Gastrocnemius medialis (tissue), 4 donors: Measurements from ENCODE around the gene LARP4. TPM values are rescaled to one million over a fixed set of nuclear protein-coding genes. Genes with fewer than 3 reads are reported as not detected.
"Not testable (repeated sequence)": the region's sequence is repeated elsewhere in the genome, so short reads cannot be mapped to it uniquely, and the experiment has no call there.

Source experiments
- ATAC-seq, 2 donors: fragments of 150-250 bp; one replicate each; pipeline ENCODE4 v1.9.1; 2016
- DNase-seq, 2 donors: peaks; one replicate each; pipeline ENCODE4 v3.0.0-alpha.2; 2019
- H3K27ac ChIP-seq, 4 donors: fragments of 200-600 bp; sonication (generic); 1 replicate in 1 of 4; 2 replicates in 3 of 4; pipeline ENCODE4 v1.5.1; 2016 to 2018; ENCODE audit warnings: mild to moderate bottlenecking in 2 of 4, moderate library complexity in 1 of 4
- H3K27me3 ChIP-seq, 3 donors: fragments of 200-600 bp; sonication (generic) in 2 of 3; 1 replicate in 1 of 3; 2 replicates in 2 of 3; pipeline versions ENCODE4 v1.5.1 to v1.6.0; 2016 to 2019; ENCODE audit warnings: mild to moderate bottlenecking in 1 of 3, moderate library complexity in 1 of 3
- H3K36me3 ChIP-seq, 2 donors: fragments of 200-600 bp; sonication (generic) in 1 of 2; one replicate each; pipeline ENCODE4 v1.5.1; 2017 to 2018
- H3K4me1 ChIP-seq, 2 donors: fragments of 200-600 bp; sonication (generic) in 1 of 2; one replicate each; pipeline ENCODE4 v1.5.1; 2016 to 2017; ENCODE audit warnings: mild to moderate bottlenecking in 2 of 2
- H3K4me3 ChIP-seq, 4 donors: fragments of 200-600 bp; sonication (generic) in 3 of 4; 1 replicate in 1 of 4; 2 replicates in 3 of 4; pipeline ENCODE4 v1.5.1; 2016 to 2019; ENCODE audit warnings: mild to moderate bottlenecking in 2 of 4
- H3K9me3 ChIP-seq, 3 donors: fragments of 200-600 bp; sonication (generic) in 2 of 3; 1 replicate in 1 of 3; 2 replicates in 2 of 3; pipeline ENCODE4 v1.5.1; 2016 to 2019
- CTCF ChIP-seq, 5 experiments: fragments of 450-650 bp in 3 of 5; fragments of 200-600 bp in 2 of 5; sonication (generic) in 2 of 5; IDR thresholded peaks in 4 of 5; conservative IDR thresholded peaks in 1 of 5; 1 replicate in 4 of 5; 2 replicates in 1 of 5; pipeline ENCODE4 v1.5.1; 2016 to 2019; ENCODE audit warnings: antibody characterized with exemption in 5 of 5, mild to moderate bottlenecking in 3 of 5, moderate library complexity in 3 of 5
- POLR2A ChIP-seq, 2 donors: fragments of 450-650 bp; IDR thresholded peaks; one replicate each; pipeline ENCODE4 v1.6.1; 2017; ENCODE audit warnings: antibody characterized with exemption in 2 of 2, mild to moderate bottlenecking in 2 of 2, moderate library complexity in 2 of 2
- in situ Hi-C, 4 donors: fragments of 200-750 bp; cut with MboI; loops; one replicate each; pipeline versions ENCODE4 v1.15.0 to v1.8.0; 2017; ENCODE audit warnings: low sequenced_read_pairs in 4 of 4
- intact Hi-C: fragments of 100-400 bp; cut with DNase I; formaldehyde crosslinking; loops from one replicate; pipeline ENCODE4 v1.15.1; 2023; ENCODE audit warnings: low total_unique reads
- total RNA-seq, 4 donors: library from RNA; depleted of rRNA; stranded (reverse); fragments of >200 nt; gene quantifications; one replicate each; pipeline versions ENCODE4 v1.1.0 to v1.2.3, GENCODE V29; 2016

Gene LARP4
- total RNA-seq, 4 donors from 2014 or later = 32.7 to 70.2 (median 42.4) TPM

- no peaks in the 10 kb centered on the region for H3K9me3 ChIP-seq
- H3K27me3 ChIP-seq = no peaks in the 10 kb centered on the region
- TF ChIP-seq POLR2A (IDR thresholded peaks at IDR 0.05) (no peak), CTCF (IDR thresholded peaks at IDR 0.05 in 4 of 5, conservative IDR thresholded peaks at IDR 0.05 in 1 of 5) (no peak)
- H3K36me3 ChIP-seq = no peaks in the 10 kb centered on the region
- H3K4me1 ChIP-seq = no peaks in the 10 kb centered on the region
- no peak overlapping the region for H3K27ac ChIP-seq
- ATAC-seq = no peak
- DNase-seq = no peak
- intact Hi-C loops (no loop called here), in situ Hi-C loops (no loop called here)
- H3K4me3 ChIP-seq = no peak overlapping the region
Observed at GRCh38 chr12:50375802-50376201, 24.9 kb upstream of the LARP4 start.

- in situ Hi-C loops = no loop called here
- H3K9me3 ChIP-seq = no peaks in the 10 kb centered on the region
- no peak overlapping the region for H3K27ac ChIP-seq
- H3K36me3 ChIP-seq = no peaks in the 10 kb centered on the region
- no peak for DNase-seq
- H3K4me3 ChIP-seq = no peak overlapping the region
- intact Hi-C loops = no loop called here
- no peaks in the 10 kb centered on the region for H3K4me1 ChIP-seq
- TF ChIP-seq POLR2A (IDR thresholded peaks at IDR 0.05) = no peak
- TF ChIP-seq CTCF (IDR thresholded peaks at IDR 0.05 in 4 of 5, conservative IDR thresholded peaks at IDR 0.05 in 1 of 5) = no peak
- no peaks in the 10 kb centered on the region for H3K27me3 ChIP-seq
- ATAC-seq = no peak
Observed at GRCh38 chr12:50380761-50381325, 19.8 kb upstream of the LARP4 start.

GRCh38 chr12:50387487-50387886, 13.2 kb upstream of the LARP4 start:
- intact Hi-C loops (no loop called here), in situ Hi-C loops (no loop called here)
- Histone ChIP-seq H3K27ac (no peak overlapping the region), H3K4me3 (no peak overlapping the region), H3K27me3 (no peaks in the 10 kb centered on the region), H3K9me3 (no peaks in the 10 kb centered on the region), H3K36me3 (no peaks in the 10 kb centered on the region), H3K4me1 (no peaks in the 10 kb centered on the region)
- no peak for TF ChIP-seq CTCF (IDR thresholded peaks at IDR 0.05 in 4 of 5, conservative IDR thresholded peaks at IDR 0.05 in 1 of 5)
- no peak for TF ChIP-seq POLR2A (IDR thresholded peaks at IDR 0.05)
- no peak for DNase-seq
- no peak for ATAC-seq

GRCh38 chr12:50387972-50388478, 12.7 kb upstream of the LARP4 start:
- H3K9me3 ChIP-seq = no peaks in the 10 kb centered on the region
- TF ChIP-seq CTCF (IDR thresholded peaks at IDR 0.05 in 4 of 5, conservative IDR thresholded peaks at IDR 0.05 in 1 of 5) (no peak), POLR2A (IDR thresholded peaks at IDR 0.05) (no peak)
- intact Hi-C loops = no loop called here
- DNase-seq (no peak), ATAC-seq (no peak)
- H3K27ac ChIP-seq = no peak overlapping the region
- in situ Hi-C loops = no loop called here
- H3K27me3 ChIP-seq = no peaks in the 10 kb centered on the region
- H3K36me3 ChIP-seq = no peaks in the 10 kb centered on the region
- no peak overlapping the region for H3K4me3 ChIP-seq
- no peaks in the 10 kb centered on the region for H3K4me1 ChIP-seq

- DNase-seq, H3K9me3 ChIP-seq, H3K4me3 ChIP-seq, H3K27ac ChIP-seq, ATAC-seq, in situ Hi-C loops, H3K4me1 ChIP-seq, H3K27me3 ChIP-seq, H3K36me3 ChIP-seq, intact Hi-C loops: not testable (repeated sequence)
Observed at GRCh38 chr12:50388793-50389192, 11.9 kb upstream of the LARP4 start.
